GM19239 (cell line): ENCODE results near the gene DDX31.
"Not testable (repeated sequence)": the region's sequence is repeated elsewhere in the genome, so short reads cannot be mapped to it uniquely, and the experiment has no call there.

Experiments
- DNase-seq: peaks from one replicate; pipeline ENCODE4 v3.0.0; 2011; ENCODE audit warnings: low spot score; ENCODE audit not compliant: insufficient read length
- FAIRE-seq: peaks from 2 replicates; lab custom pipeline; 2011; peaks lifted over from hg19 to GRCh38; lab: Jason Lieb, UNC

DDX31 gene

DNA sequence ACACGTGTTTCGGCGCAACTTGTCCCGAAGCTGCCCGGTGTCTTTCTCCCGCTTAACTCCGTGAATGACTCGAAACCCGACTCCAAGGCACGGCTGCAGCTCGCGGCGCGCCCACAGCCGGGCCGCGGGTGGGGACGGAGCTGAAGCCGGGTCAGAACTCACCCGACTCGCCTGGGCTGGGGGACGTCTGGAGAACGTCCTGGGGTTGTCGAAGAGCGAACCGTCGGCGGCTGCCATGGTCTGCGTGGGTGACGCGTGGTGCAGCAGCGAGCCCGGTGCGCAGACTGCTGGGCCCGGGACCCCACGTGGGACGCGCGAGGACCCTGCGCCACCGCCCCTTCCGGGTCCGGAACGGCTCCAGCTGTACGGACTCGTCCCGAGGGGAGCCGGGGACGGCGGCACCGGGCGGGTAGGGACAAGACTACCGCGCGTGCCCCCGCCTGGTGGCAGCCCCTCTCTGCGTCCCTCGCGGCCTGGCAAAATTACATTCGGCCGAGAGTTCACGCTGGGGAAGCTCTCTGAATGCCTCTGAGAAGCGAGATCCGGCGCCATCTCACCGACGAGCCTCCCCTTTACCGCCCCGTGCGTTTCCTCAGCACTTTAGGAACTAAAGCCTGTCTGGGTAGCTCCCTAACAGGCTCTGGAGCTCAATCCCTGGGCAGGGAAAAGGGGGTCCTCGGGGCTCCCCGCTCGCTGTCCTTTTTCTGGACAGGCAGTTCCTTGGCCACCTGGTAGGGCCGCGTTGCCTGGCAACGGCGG is at the start of gene DDX31:
TSS of gene DDX31 (minus strand) at position 286 of the 759 bp plus-strand sequence. CDS start at position 237, 49 bp downstream.
- DNase-seq = peak; percentile 89
- peak; percentile 78 for FAIRE-seq

DNA sequence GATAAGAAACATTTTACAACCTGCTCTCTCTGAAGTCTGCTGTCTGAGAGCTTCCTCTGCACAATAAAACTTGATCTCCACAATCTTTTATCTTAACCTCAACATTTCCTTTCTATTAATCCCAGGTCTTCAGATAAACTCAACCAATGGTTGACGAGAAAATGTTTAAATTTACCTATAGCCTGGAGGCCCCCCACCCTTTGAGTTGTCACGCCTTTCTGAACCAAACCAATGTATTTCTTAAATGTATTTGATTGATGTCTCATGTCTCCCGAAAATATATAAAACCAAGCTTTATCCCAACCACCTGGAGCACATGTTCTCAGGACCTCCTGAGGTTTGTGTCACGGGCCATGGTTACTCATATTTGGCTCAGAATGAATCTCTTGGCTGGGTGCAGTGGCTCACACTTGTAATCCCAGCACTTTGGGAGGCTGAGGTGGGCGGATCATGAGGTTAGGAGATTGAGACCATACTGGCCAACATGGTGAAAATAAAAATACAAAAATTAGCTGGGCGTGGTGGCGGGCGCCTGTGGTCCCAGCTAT is 48.7 kb upstream of the DDX31 start:
- DNase-seq, FAIRE-seq: not testable (repeated sequence)

DNA sequence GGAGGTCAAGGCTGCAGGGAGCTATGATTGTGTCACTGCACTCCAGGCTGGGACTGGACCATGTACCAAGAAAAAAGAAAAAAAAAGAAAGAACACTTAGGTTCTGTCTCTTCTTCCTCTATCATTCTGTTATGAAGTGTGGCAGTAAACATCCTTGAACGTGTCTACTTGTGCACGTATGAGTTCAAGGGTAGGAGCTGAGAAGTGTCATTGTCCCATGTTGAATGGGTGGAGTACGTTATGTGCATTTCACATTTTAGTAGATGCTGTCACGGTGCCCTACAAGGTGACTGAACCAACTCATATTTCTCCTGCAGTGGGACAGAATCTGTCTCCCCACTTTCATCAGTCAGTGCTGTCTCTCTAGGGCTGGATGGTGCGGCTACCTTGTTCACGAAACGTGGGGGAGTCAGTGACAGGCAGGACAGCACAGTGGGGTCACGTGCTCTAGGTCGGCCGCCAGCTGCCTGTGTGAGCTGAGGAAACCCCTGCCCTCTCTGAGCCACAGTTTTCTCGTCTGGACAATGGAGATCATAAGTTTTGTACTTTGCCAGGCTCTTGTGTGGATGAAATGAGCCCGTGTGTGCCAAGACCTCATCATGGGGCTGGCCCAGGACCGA is 47.7 kb upstream of the DDX31 start:
- FAIRE-seq (no peak), DNase-seq (no peak)

DNA sequence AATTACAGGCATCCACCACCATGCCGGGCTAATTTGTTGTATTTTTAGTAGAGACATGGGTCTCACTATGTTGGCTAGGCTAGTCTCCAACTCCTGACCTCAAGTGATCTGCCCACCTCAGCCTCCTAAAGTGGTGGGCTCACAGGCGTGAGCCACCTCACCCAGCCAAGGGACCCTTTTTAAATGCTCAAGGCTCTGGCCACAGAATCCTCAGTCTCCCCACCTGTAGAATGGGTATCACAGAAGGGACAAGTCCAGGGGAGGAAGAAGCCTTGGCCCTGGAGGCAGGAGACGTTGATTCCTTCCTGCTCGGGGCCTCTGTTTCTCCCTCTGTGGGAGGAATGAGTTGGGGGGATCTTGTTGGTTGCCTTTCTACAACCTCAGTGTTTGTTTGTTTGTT is 46.2 kb upstream of the DDX31 start:
- no peak for FAIRE-seq

DNA sequence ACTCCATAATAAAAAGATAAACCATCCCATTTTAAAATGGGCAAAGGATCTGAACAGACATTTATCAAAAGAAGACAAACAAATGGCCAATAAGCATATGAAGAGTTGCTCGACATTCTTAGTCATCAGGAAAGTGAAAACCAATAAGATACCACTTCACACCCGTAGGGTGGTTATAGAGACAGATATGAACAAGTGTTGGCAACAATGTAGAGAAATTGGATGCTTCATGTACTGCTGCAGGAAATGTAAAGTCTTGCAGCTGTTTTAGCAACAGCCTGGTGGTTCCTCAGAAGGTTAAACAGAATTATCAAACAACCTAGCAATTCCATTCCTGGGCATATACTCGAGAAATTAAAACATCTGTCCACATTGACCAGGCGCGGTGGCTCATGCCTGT is 43.0 kb upstream of the DDX31 start:
- FAIRE-seq (no peak), DNase-seq (no peak)

More for the DNA sequence above, 46.2 kb upstream of the DDX31 start:
- DNase-seq = no peak

DNA sequence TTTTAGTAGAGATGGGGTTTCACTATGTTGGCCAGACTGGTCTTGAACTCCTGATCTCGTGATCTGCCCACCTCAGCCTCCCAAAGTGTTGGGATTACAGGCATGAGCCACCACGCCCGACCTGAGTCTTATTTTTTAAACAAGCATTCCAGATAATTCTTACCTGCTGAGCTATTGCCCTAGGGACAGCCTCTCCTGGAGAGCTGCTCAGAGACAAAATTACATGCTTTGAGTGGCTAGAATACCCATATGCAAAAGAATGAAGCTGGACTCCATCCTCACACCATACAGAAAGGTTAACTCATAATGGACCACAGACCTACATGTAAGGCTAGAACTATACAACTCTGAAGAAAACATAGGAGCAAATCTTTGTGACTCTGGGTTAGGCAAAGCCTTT is 42.1 kb upstream of the DDX31 start:
- no peak for FAIRE-seq
- DNase-seq = no peak

DNA sequence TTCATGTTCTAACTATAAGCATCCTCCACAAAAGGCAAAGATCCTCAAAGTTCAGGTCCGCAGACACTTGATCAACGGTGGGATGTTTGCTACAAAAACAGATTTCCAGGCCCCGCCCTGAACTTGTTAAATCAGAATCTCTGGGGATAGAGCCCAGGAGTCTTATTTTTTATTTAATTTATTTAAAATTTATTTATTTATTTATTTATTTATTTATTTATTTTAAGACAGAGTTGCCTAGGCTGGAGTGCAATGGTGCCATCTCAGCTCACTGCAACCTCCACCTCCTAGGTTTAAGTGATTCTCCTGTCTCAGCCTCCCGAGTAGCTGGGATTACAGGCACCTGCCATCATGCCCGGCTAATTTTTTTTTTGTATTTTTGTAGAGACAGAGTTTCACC is 41.4 kb upstream of the DDX31 start:
- not testable (repeated sequence) for FAIRE-seq, DNase-seq

DNA sequence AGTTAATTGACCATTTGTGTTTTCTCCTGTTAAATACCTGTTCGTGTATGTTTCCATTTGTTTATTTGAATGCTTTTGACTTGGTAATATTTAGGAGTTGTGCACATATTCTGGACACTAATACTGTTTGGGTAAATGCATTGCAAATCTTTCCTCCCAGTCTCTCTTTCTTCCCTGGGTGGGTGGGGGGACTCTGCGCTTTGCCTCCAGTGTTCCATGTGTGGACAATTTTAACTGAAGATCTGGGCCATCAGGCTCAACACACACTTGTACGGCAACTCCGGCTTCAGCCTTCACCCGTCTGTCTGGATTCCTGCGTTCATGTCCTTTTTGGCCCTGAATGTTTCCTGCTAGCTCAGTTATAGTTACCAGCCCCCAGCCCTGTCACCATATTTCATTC is 40.5 kb upstream of the DDX31 start:
- DNase-seq = no peak
- FAIRE-seq = no peak

DNA sequence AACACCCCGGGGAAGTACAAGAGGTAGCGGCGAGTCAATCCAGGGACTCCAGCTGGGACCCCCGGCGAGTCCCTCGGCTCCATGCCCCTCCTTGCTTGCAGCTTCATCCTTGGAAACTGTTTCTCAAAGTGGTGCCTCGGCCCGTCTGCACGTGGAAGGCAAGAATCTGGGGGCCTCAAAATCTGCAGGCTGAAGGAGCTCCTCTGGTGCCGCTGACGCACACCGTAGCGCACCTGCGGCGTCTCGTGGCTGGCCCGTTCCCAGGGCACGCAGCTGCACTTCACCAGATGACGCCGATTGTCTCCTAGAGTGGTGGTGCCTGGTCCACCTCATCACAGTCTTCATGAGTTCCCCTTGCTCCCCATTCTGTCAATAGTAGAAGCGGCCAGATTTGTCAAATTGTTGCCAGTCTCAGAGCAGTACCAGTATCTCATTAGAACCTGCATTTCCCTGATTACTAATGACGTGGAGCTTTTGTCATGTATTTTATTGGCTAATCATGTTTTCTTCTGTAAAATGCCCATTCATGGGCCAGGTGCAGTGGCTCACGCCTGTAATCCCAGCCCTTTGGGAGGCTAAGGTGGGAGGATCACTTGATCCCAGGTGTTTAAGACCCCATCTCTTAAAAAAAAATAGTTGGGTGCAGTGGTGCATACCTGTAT is 39.1 kb upstream of the DDX31 start:
- no peak for DNase-seq

DNA sequence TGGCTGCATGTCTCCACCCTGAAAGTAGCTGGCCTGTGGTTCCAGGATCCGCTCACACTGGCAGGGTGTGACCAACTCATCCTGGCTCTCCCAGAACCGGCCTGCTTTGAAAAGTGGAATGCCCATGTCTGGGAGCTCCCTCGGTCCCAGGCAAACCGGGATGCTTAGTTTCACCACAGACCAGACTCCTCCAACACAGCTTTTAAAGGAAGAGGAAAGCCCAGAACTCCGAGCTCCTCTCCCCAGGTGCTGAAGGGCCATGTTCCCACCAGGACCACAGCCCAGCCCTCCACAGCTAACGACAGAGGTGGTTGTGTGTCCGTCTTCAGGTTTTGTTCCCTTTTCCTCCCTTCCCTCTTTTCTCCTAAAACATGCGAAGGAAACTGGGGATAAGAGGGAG is 38.5 kb upstream of the DDX31 start:
- FAIRE-seq = no peak
- DNase-seq = no peak

More for the DNA sequence above, 39.1 kb upstream of the DDX31 start:
- no peak for FAIRE-seq

DNA sequence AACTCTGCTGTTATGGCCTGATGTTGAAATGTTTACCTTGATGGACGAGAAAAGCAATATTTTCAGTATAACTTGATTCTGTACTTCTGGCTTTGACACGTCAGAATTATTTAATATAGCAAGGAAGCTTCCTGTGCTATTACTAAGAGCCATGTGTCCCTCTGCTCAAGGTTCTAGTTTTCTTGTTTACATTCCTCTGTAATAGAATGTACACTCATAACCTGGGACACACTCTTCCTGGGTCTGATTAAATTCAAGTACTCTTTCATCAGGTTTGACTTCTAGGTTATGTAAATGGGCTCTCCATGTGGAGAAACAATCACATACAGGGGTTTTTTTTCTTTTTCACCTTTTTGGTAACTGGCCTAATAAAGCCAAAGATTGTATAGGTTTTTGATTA is 33.6 kb upstream of the DDX31 start:
- FAIRE-seq (no peak), DNase-seq (no peak)

DNA sequence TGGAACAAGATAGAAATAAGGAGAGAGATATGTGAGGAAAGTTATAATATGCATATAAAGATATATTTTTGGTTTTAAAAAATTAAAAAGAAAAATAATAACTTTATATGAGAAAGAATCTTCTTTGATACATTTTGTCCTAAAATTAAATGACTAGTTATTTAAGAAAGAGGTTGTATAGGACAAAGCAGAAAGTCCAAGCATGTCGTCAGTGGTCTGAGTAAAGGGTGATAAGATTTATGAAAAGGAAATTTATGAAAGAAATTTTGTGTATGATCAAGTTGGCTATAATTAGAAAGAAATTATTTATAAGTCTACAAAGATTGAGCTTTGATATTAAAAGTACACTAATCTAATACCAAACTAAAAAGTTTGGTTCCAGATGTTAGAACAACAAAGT is 32.5 kb upstream of the DDX31 start:
- no peak for DNase-seq
- FAIRE-seq = no peak

DNA sequence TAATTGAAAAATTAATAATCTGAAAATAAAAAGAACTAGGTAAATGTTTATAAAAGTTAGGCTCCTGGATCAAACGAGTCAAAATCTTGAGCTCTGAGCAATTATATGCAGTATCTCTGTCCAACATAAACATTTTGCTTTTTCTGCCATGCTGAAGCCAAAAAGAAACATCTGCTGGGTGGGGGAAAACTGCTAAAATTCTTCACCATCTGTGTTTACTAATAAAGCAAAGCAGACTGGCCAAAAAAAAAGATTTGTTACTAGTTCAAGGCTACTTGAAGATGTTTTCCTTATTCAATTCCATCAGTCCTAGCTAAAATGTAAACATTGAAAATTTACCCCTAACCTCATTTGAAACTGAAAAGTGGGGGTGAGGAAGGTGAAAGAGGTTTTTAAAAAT is 30.2 kb upstream of the DDX31 start:
- no peak for DNase-seq
- no peak for FAIRE-seq

DNA sequence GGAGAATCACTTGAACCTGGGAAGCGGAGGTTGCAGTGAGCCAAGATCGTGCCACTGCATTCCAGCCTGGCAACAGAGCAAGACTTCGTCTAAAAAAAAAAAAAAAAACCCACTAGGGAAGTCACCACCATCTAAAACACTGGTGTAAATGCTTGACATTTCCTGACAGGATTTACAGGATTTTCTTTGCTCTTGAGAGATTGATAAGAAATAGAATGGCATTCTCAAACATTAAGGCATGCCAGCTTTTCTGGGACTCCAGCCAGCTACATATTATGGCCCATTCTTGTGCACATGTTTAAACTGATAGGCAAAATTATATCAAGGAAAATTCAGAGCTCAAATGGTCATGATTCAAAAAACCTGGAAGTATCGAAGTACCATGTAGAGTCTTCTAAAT is 29.2 kb upstream of the DDX31 start:
- no peak for FAIRE-seq
- DNase-seq = no peak

DNA sequence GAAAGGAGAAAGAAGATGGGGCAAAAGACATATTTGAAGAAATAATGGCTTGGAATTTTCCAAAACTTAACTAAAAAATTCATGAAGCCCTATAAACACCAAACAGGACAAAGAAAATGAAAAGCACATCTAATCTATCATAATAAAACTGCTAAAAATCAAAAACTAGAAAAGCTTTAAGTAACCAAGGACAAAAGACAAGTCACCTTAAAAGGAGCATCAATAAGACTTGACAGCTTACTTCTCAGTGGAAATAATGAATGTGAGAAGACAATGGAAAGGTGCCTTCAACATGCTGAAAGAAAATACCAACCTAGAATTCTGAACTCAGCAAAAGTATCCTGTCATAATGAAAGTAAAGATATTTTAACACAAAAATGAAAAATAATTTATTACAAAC is 27.4 kb upstream of the DDX31 start:
- DNase-seq = no peak
- FAIRE-seq = no peak

DNA sequence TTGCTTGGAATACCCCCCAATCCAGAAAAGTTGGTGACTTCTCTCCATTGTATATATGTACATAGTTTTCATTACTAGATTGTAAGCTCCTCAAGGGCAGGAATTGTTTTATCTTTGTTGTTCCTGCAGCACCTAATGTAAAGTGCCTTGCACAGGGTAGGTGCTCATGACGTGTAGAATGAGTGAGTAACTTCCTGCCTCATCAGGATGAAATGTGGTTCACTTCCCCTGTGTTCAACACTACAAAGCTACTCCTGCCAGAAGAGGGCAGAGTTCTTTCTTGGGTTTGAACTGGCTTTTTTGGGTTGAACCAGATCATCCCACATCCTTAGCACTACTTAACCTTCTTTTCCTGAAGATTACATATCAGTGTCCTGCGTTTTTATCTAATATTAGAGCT is 24.4 kb upstream of the DDX31 start:
- FAIRE-seq (no peak), DNase-seq (no peak)

DNA sequence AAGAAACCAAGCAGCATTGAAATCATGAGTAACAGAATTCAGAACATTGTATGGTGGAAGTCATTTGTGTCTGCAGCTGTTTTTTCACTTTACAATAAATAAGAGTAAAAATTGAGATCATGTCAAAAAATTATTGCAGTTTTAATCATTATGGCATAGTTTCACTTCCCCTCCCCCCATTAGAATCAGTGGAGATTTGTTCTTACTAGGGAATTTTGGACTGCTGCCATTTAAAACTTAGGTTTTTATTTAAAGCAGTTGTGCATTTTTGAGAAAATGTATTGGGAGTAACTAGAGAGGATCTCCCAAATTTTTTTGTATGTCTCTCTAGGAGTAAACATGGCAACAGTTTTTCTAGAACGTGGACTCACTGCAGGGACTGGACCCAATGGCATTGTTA is 20.9 kb upstream of the DDX31 start:
- no peak for DNase-seq

DNA sequence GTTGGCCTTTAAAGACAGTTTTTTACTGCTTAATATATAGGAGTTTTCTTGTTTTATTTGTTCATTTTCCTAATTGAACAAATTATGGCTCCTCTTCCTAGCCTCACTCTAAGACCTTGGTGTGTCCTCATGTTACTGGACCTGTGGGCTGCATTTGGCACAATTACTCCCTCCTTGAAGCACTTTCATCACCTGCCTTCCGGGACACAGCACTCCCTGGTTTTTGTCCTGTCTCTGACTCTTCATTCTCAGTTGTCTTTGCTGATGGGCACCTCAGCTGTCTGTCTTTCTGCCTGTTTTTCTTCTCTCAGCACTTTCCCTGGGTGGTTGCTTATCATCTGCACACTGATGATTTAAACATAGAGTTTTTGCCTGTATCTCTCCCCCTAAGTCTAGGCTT is 14.1 kb upstream of the DDX31 start:
- no peak for DNase-seq
- no peak for FAIRE-seq

More for the DNA sequence above, 20.9 kb upstream of the DDX31 start:
- peak; percentile 8 for FAIRE-seq

DNA sequence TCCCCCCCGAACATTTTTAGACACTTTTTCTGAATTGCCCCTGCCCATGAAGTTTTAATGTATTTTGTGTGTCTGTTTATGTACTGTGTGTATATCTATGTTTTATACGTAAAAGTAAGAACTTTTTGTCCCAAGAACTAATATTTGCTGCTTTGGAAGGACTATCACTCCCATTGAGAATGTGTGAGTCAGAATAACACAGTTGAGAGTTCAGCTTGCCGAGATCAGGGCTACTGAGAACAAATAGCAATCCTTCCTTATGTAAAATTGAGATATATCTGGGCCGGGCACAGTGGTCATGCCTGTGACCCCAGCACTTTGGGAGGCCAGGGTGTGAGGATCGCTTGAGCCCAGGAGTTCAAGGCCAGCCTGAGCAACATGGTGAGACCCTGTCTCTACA is 11.8 kb upstream of the DDX31 start:
- no peak for FAIRE-seq

DNA sequence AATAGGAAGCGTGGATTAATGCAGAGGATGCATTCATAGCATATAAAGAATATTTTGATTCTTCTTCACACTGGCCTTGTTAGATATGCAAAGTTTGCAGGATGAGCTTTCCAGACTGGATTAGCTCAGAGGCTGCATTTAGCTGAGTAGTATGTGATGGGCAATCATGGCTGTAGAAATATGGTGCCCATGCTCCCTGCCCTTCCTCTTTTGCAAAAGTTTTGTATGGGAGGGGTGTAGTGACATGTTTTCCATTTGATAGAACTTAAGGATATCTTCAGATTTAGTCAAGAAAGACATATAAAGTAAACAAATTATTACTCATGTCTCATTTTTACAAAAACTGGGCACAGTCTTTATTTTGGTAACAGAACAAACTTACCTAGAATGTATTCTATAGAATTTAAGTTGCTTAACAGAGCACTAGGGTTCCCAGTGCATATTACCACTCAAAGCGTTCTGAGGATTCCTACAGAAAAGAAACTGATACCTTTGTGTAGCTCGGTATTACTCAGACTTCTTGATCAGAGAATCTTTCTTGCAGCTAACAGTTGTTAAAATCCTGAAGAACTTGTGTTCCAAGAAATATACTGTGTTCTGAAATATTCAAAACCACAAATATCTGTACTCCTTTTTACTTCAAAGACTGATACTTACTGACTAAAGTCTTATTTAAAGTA is 10.3 kb upstream of the DDX31 start:
- FAIRE-seq = no peak

More for the DNA sequence above, 11.8 kb upstream of the DDX31 start:
- DNase-seq = no peak

More for the DNA sequence above, 10.3 kb upstream of the DDX31 start:
- DNase-seq = no peak
